ENCODE data around the gene SETD1A. TPM values are rescaled to one million over a fixed set of nuclear protein-coding genes. Genes with fewer than 3 reads are reported as not detected.
A peak's percentile ranks its signal among the peaks of the same experiment; 100 is the strongest.

SETD1A gene
- total and polyA plus RNA-seq, 9 of the 15 experiments (the other 6 are each of a cell fraction or from before 2014, with no cell fraction given): 0.08 to 36.0 (median 4.2) TPM

GRCh38 chr16:30957456-30958174, at the start of gene SETD1A (continued):
- no peak for TF ChIP-seq KLF16 (IDR thresholded peaks at IDR 0.05)
- TF ChIP-seq DDX20 (tag; IDR thresholded peaks at IDR 0.05; ENCODE audit: low read depth): no peak
- 0 out of 2 replicates have a peak, but pooled peaks have one; percentile 16 for TF ChIP-seq GATAD2B (IDR thresholded peaks at IDR 0.05; ENCODE audit: borderline replicate concordance)
- TF ChIP-seq CREBBP (IDR thresholded peaks at IDR 0.05; ENCODE audit: low read depth, low read length): no peak
- no peak for TF ChIP-seq SMARCC2 (IDR thresholded peaks at IDR 0.05; ENCODE audit: low read depth)
- TF ChIP-seq GABPB1 (CRISPR knock-in tag; IDR thresholded peaks at IDR 0.05): peak; percentile 82
- TF ChIP-seq HNRNPL (IDR thresholded peaks at IDR 0.05; ENCODE audit: low read depth, low read length): peak; percentile 82; the same call in 1 of the 2 replicates
- no peak for TF ChIP-seq ZNF280A (IDR thresholded peaks at IDR 0.05; ENCODE audit: low read depth, partially characterized antibody)
- TF ChIP-seq NFE2L1 (tag; IDR thresholded peaks at IDR 0.05; ENCODE audit: borderline replicate concordance, low read depth): no peak
- TF ChIP-seq RFX5 (IDR thresholded peaks at IDR 0.05; ENCODE audit: low read depth, low read length): no peak
- no peak for TF ChIP-seq PCBP2 (IDR thresholded peaks at IDR 0.05; ENCODE audit: low read depth, low read length, poor library complexity, severe bottlenecking)
- TF ChIP-seq ZNF830 (CRISPR knock-in tag; IDR thresholded peaks at IDR 0.05): no peak
- TF ChIP-seq NR3C1 (CRISPR knock-in tag; IDR thresholded peaks at IDR 0.05): peak; percentile 10; the same call in 1 of the 2 replicates
- no peak for TF ChIP-seq PURB (CRISPR knock-in tag; IDR thresholded peaks at IDR 0.05; ENCODE audit: low read depth)
- no peak for TF ChIP-seq DNMT1 (IDR thresholded peaks at IDR 0.05)
- TF ChIP-seq PBX2 (CRISPR knock-in tag; IDR thresholded peaks at IDR 0.05; ENCODE audit: low read depth): no peak
- TF ChIP-seq PBX2 (tag; conservative IDR thresholded peaks at IDR 0.05; ENCODE audit: low read depth): no peak
- no peak for TF ChIP-seq BRF2 (IDR thresholded peaks at IDR 0.05; ENCODE audit: borderline replicate concordance, insufficient read depth, insufficient read length)
- TF ChIP-seq, protein P1, sequence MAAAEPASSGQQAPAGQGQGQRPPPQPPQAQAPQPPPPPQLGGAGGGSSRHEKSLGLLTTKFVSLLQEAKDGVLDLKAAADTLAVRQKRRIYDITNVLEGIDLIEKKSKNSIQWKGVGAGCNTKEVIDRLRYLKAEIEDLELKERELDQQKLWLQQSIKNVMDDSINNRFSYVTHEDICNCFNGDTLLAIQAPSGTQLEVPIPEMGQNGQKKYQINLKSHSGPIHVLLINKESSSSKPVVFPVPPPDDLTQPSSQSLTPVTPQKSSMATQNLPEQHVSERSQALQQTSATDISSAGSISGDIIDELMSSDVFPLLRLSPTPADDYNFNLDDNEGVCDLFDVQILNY (CRISPR knock-in tag; IDR thresholded peaks at IDR 0.05): no peak
- TF ChIP-seq TCF7 (IDR thresholded peaks at IDR 0.05; ENCODE audit: borderline replicate concordance): peak; percentile 16; the same call in 1 of the 2 replicates
- TF ChIP-seq, protein P2, sequence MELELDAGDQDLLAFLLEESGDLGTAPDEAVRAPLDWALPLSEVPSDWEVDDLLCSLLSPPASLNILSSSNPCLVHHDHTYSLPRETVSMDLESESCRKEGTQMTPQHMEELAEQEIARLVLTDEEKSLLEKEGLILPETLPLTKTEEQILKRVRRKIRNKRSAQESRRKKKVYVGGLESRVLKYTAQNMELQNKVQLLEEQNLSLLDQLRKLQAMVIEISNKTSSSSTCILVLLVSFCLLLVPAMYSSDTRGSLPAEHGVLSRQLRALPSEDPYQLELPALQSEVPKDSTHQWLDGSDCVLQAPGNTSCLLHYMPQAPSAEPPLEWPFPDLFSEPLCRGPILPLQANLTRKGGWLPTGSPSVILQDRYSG (tag; conservative IDR thresholded peaks at IDR 0.05; ENCODE audit: low read depth): no peak
